GM18861 (cell line): Measurements from ENCODE around the gene FRG2B.
"Not testable (repeated sequence)": the region's sequence is repeated elsewhere in the genome, so short reads cannot be mapped to it uniquely, and the experiment has no call there.

Source experiments
- ATAC-seq: cut with Tn5 transposase; IDR thresholded peaks from one replicate; pipeline ENCODE4 v1.9.1; 2021; ENCODE audit not compliant: unreplicated experiment

The FRG2B gene

GRCh38 chr10:133626695-133627094 lies at the start of gene FRG2B:
FRG2B (minus strand) TSS chr10:133626795; CDS start chr10:133626742, 53 bp downstream.
- ATAC-seq, result not testable (repeated sequence)

GRCh38 chr10:133667446-133667845 lies 40.9 kb upstream of the FRG2B start:
- ATAC-seq, result not testable (repeated sequence)

GRCh38 chr10:133663544-133664160 lies 37.1 kb upstream of the FRG2B start:
- ATAC-seq, result not testable (repeated sequence)

- not testable (repeated sequence) for ATAC-seq
These were observed 34.5 kb upstream of the FRG2B start for GRCh38 chr10:133661122-133661521.

GRCh38 chr10:133660516-133660915 lies 33.9 kb upstream of the FRG2B start:
- ATAC-seq, result not testable (repeated sequence)

- ATAC-seq, result not testable (repeated sequence)
These were observed 30.7 kb upstream of the FRG2B start for GRCh38 chr10:133657276-133657675.

- ATAC-seq, result not testable (repeated sequence)
These were observed 22.4 kb upstream of the FRG2B start for GRCh38 chr10:133648872-133649455.

GRCh38 chr10:133647075-133647748 lies 20.6 kb upstream of the FRG2B start:
- peak; percentile 84 for ATAC-seq

GRCh38 chr10:133637846-133638235 lies 11.2 kb upstream of the FRG2B start:
- ATAC-seq, result not testable (repeated sequence)

GRCh38 chr10:133637202-133637845 lies 10.7 kb upstream of the FRG2B start:
- ATAC-seq, result not testable (repeated sequence)

GRCh38 chr10:133630723-133631249 lies 4.2 kb upstream of the FRG2B start:
- not testable (repeated sequence) for ATAC-seq

GRCh38 chr10:133622544-133622943 lies 4.1 kb downstream of the FRG2B start:
- not testable (repeated sequence) for ATAC-seq

GRCh38 chr10:133618851-133619250 lies 7.7 kb downstream of the FRG2B start:
- no peak for ATAC-seq

- no peak for ATAC-seq
These were observed 9.4 kb downstream of the FRG2B start for GRCh38 chr10:133617196-133617595.

- no peak for ATAC-seq
These were observed 10.0 kb downstream of the FRG2B start for GRCh38 chr10:133616371-133617130.

- no peak for ATAC-seq
These were observed 11.6 kb downstream of the FRG2B start for GRCh38 chr10:133614830-133615580.

GRCh38 chr10:133613699-133614098 lies 12.9 kb downstream of the FRG2B start:
- no peak for ATAC-seq

- no peak for ATAC-seq
These were observed 15.5 kb downstream of the FRG2B start for GRCh38 chr10:133611079-133611478.

GRCh38 chr10:133608855-133609254 lies 17.7 kb downstream of the FRG2B start:
- ATAC-seq, result no peak

- not testable (repeated sequence) for ATAC-seq
These were observed 23.2 kb downstream of the FRG2B start for GRCh38 chr10:133603434-133603833.
